Liver (tissue), 9 donors: ENCODE data around the gene MSTO1. TPM values are rescaled to one million over a fixed set of nuclear protein-coding genes. Genes with fewer than 3 reads are reported as not detected.
"Not testable (repeated sequence)": the region's sequence is repeated elsewhere in the genome, so short reads cannot be mapped to it uniquely, and the experiment has no call there.

Experiments
- DNase-seq: peaks from one replicate; pipeline ENCODE4 v3.0.0-alpha.2; 2017; ENCODE audit warnings: low spot score
- H3K27ac ChIP-seq, 2 donors: one replicate each; pipeline ENCODE4 v1.7.0; 2013; ENCODE audit warnings: inconsistent platforms in 2 of 2, low read length in 2 of 2, control low read depth in 1 of 2, low read depth in 1 of 2, mild to moderate bottlenecking in 1 of 2
- H3K27me3 ChIP-seq, 4 donors: one replicate each; pipeline versions ENCODE4 v1.6.1 to v1.7.0; 2013; ENCODE audit warnings: low read length in 3 of 4, inconsistent platforms in 1 of 4, mild to moderate bottlenecking in 1 of 4, moderate library complexity in 1 of 4; ENCODE audit not compliant: control insufficient read depth in 4 of 4, insufficient read depth in 4 of 4
- H3K36me3 ChIP-seq, 4 donors: one replicate each; pipeline versions ENCODE4 v1.6.1 to v1.7.0; 2013; ENCODE audit warnings: low read length in 3 of 4, mild to moderate bottlenecking in 3 of 4, low read depth in 1 of 4, moderate library complexity in 1 of 4; ENCODE audit not compliant: control insufficient read depth in 4 of 4, insufficient read depth in 3 of 4
- H3K4me1 ChIP-seq, 4 donors: one replicate each; pipeline versions ENCODE4 v1.6.1 to v1.7.0; 2013; ENCODE audit warnings: low read length in 3 of 4, mild to moderate bottlenecking in 3 of 4, moderate library complexity in 1 of 4; ENCODE audit not compliant: control insufficient read depth in 4 of 4, insufficient read depth in 4 of 4
- H3K4me3 ChIP-seq, 3 donors: one replicate each; pipeline versions ENCODE4 v1.6.1 to v1.7.0; 2013; ENCODE audit warnings: low read length in 3 of 3, control low read depth in 1 of 3, low read depth in 1 of 3, mild to moderate bottlenecking in 1 of 3
- H3K9ac ChIP-seq, 2 donors: one replicate each; pipeline ENCODE4 v1.7.0; 2013; ENCODE audit warnings: low read length in 2 of 2, mild to moderate bottlenecking in 2 of 2, moderate library complexity in 2 of 2, control low read depth in 1 of 2, low read depth in 1 of 2
- H3K9me3 ChIP-seq, 4 donors: one replicate each; pipeline versions ENCODE4 v1.6.1 to v1.7.0; 2013; ENCODE audit warnings: low read length in 3 of 4; ENCODE audit not compliant: control insufficient read depth in 4 of 4
- FOXA1 ChIP-seq: IDR thresholded peaks from 2 replicates; pipeline ENCODE4 v1.6.1; 2016; ENCODE audit warnings: antibody characterized with exemption
- GABPA ChIP-seq, 2 donors: IDR thresholded peaks in 1 of 2; conservative IDR thresholded peaks in 1 of 2; 2 replicates each; pipeline ENCODE4 v1.6.1; 2016; ENCODE audit warnings: antibody characterized with exemption in 2 of 2, mild to moderate bottlenecking in 1 of 2, moderate library complexity in 1 of 2
- HNF4A ChIP-seq, 2 donors: conservative IDR thresholded peaks; 2 replicates each; pipeline ENCODE4 v1.6.1; 2016; ENCODE audit warnings: antibody characterized with exemption in 2 of 2, mild to moderate bottlenecking in 2 of 2
- HNF4G ChIP-seq: IDR thresholded peaks from 2 replicates; pipeline ENCODE4 v1.6.1; 2016; ENCODE audit warnings: antibody characterized with exemption
- RAD21 ChIP-seq, 2 donors: IDR thresholded peaks; 2 replicates each; pipeline ENCODE4 v1.6.1; 2016; ENCODE audit warnings: antibody characterized with exemption in 2 of 2, mild to moderate bottlenecking in 2 of 2
- REST ChIP-seq: IDR thresholded peaks from 2 replicates; pipeline ENCODE4 v1.6.1; 2016; ENCODE audit warnings: antibody characterized with exemption, mild to moderate bottlenecking
- RXRA ChIP-seq, 2 donors: IDR thresholded peaks; 2 replicates each; pipeline ENCODE4 v1.6.1; 2017 to 2018; ENCODE audit warnings: antibody characterized with exemption in 2 of 2, mild to moderate bottlenecking in 1 of 2
- SP1 ChIP-seq: IDR thresholded peaks from 2 replicates; pipeline ENCODE4 v1.6.1; 2018; ENCODE audit warnings: antibody characterized with exemption, mild to moderate bottlenecking
- TAF1 ChIP-seq: conservative IDR thresholded peaks from 2 replicates; pipeline ENCODE4 v1.6.1; 2016; ENCODE audit warnings: antibody characterized with exemption, mild to moderate bottlenecking
- YY1 ChIP-seq: IDR thresholded peaks from 2 replicates; pipeline ENCODE4 v1.6.1; 2016; ENCODE audit warnings: antibody characterized with exemption, mild to moderate bottlenecking
- ZBTB33 ChIP-seq: IDR thresholded peaks from 2 replicates; pipeline ENCODE4 v1.6.1; 2016; ENCODE audit warnings: antibody characterized with exemption
- WGBS: extraction: QIAGEN DNeasy Blood & Tissue Kit; methylation state at CpG from one replicate; pipeline ENCODE4 v1.1.7; 2013; 5-methylcytosine and 5-hydroxymethylcytosine counted together
- polyA plus RNA-seq, 2 donors: library from polyadenylated mRNA; stranded (reverse) in 1 of 2; unstranded in 1 of 2; fragments of 200-250 nt in 1 of 2; fragments of >200 nt in 1 of 2; fragmentation: Nextera tagmentation in 1 of 2; extraction: Ambion mirVana in 1 of 2; gene quantifications; one replicate each; pipeline versions ENCODE4 v1.2.1 to v1.2.3, GENCODE V29; 2013 to 2015
- total RNA-seq, 2 donors: library from RNA; depleted of rRNA; stranded (reverse); fragments of >200 nt; gene quantifications; one replicate each; pipeline ENCODE4 v1.2.3, GENCODE V29; 2014
- donor health status: healthy.
- donor health status: healthy.
- donor health status: healthy.
- donor health status: healthy.
- donor health status: healthy.

The MSTO1 gene
- total and polyA plus RNA-seq, 4 donors = 8.9 to 22.9 (median 18.2) TPM

- H3K36me3 ChIP-seq, H3K27me3 ChIP-seq, H3K9me3 ChIP-seq: not testable (repeated sequence)
- Histone ChIP-seq H3K4me3 (peak overlapping the region; percentile 63 to 93 (median 88)), H3K9ac (peak overlapping the region; percentile 66 to 68), H3K4me1 (peaks cover 0 to 15% (median 9%) of the 10 kb centered on the region in 4 donors), H3K27ac (peak overlapping the region; percentile 98 to 99)
- under 1% methylated on average over 48 of the region's 56 CpGs for WGBS
- peak; percentile 69 for DNase-seq
- TF ChIP-seq YY1 = peak; percentile 67
Measured at GRCh38 chr1:155561779-155562580, 48.0 kb upstream of the MSTO1 start.

GRCh38 chr1:155562581-155563376 is 47.2 kb upstream of the MSTO1 start, which contains the start of gene ASH1L:
TSS of gene ASH1L (minus strand) at chr1:155562803. CDS start at chr1:155521519, 41,284 bp downstream.
- Histone ChIP-seq H3K9ac (peak within 1 kb of the TSS; percentile 81 to 85), H3K27ac (peak within 1 kb of the TSS; percentile 98 to 99), H3K4me1 (peaks cover 0 to 15% (median 9%) of the 10 kb centered on the region in 4 donors), H3K27me3 (no peaks in the 10 kb centered on the region), H3K4me3 (peak within 1 kb of the TSS; percentile 87 to 93 (median 88)), H3K36me3 (peaks cover 0 to 2% (median 0%) of the 10 kb centered on the region in 4 donors), H3K9me3 (no peaks in the 10 kb centered on the region)
- DNase-seq = peak; percentile 96
- TF ChIP-seq GABPA (IDR thresholded peaks at IDR 0.05 in 1 of 2, conservative IDR thresholded peaks at IDR 0.05 in 1 of 2) = peak in 1 of 2 donors; percentile 71
- TF ChIP-seq TAF1 = peak; percentile 93
- TF ChIP-seq HNF4G = no peak
- peak; percentile 58 for TF ChIP-seq SP1
- TF ChIP-seq RAD21 (IDR thresholded peaks at IDR 0.05) = peak in 1 of 2 donors; percentile 10
- peak; percentile 60 for TF ChIP-seq REST
- TF ChIP-seq FOXA1 = peak; percentile 5
- peak in 1 of 2 donors; percentile 44 for TF ChIP-seq RXRA (IDR thresholded peaks at IDR 0.05)
- TF ChIP-seq ZBTB33 = no peak
- peak; percentile 43 for TF ChIP-seq YY1
- TF ChIP-seq HNF4A (conservative IDR thresholded peaks at IDR 0.05) = no peak
- under 1% methylated on average over 87 of the region's 87 CpGs for WGBS
